Measurements from ENCODE around the gene C4orf17. TPM values are rescaled to one million over a fixed set of nuclear protein-coding genes. Genes with fewer than 3 reads are reported as not detected.

The C4orf17 gene
- total RNA-seq, 1 donor from 2014 or later, result not detected

GRCh38 chr4:99537674-99538073, 26.9 kb downstream of the C4orf17 start:
- Histone ChIP-seq H3K4me3 (ENCODE audit: low read depth, low read length) (no peak overlapping the region), H3K27me3 (ENCODE audit: control insufficient read depth, insufficient read depth, low read length) (no peaks in the 10 kb centered on the region), H3K36me3 (ENCODE audit: control insufficient read depth, insufficient read depth, low read length) (no peaks in the 10 kb centered on the region)
- TF ChIP-seq, protein P1, sequence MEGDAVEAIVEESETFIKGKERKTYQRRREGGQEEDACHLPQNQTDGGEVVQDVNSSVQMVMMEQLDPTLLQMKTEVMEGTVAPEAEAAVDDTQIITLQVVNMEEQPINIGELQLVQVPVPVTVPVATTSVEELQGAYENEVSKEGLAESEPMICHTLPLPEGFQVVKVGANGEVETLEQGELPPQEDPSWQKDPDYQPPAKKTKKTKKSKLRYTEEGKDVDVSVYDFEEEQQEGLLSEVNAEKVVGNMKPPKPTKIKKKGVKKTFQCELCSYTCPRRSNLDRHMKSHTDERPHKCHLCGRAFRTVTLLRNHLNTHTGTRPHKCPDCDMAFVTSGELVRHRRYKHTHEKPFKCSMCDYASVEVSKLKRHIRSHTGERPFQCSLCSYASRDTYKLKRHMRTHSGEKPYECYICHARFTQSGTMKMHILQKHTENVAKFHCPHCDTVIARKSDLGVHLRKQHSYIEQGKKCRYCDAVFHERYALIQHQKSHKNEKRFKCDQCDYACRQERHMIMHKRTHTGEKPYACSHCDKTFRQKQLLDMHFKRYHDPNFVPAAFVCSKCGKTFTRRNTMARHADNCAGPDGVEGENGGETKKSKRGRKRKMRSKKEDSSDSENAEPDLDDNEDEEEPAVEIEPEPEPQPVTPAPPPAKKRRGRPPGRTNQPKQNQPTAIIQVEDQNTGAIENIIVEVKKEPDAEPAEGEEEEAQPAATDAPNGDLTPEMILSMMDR (IDR thresholded peaks at IDR 0.05; ENCODE audit: insufficient read depth, low read length, poor library complexity, severe bottlenecking), result no peak
- DNase-seq (ENCODE audit: low read depth), result no peak

DNA sequence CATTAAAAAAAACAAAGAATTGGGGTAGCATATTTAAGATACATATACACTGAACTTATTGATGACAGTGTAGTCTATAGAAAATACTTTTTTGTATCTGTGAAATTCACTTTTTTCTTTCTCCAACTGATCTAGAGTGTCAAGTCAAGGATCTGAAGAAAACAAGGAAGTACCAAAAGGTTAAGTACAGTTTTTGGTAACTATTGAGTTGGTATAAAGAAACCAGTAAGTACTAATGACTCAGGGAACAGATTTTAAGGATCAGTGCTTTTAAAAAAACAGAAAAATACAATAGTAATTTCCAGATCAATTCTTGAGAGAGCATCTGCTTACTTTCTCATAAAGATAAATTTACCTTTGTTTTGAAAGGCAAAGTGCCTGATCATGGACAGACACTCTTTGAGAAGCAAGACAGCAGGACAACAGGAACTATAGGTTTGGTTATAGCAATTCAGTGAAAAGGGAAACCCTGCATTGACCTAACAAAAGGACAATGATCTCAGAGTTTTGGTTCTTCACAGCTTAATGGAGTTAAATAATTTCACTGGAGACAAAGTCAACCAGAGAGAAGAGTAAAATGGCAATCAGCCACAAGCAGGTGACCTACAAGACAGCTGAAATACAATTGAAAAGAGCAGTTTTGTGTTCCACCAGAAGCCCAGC, 29.6 kb downstream of the C4orf17 start:
- Histone ChIP-seq H3K36me3 (ENCODE audit: control insufficient read depth, insufficient read depth, low read length) (no peaks in the 10 kb centered on the region), H3K4me3 (ENCODE audit: low read depth, low read length) (no peak overlapping the region), H3K27me3 (ENCODE audit: control insufficient read depth, insufficient read depth, low read length) (no peaks in the 10 kb centered on the region)
- TF ChIP-seq, protein P1 (IDR thresholded peaks at IDR 0.05; ENCODE audit: insufficient read depth, low read length, poor library complexity, severe bottlenecking), result no peak
- DNase-seq (ENCODE audit: low read depth), result peak; percentile 4

GRCh38 chr4:99552872-99553271, 42.1 kb downstream of the C4orf17 start:
- no peak for DNase-seq (ENCODE audit: low read depth)
- TF ChIP-seq, protein P1 (IDR thresholded peaks at IDR 0.05; ENCODE audit: insufficient read depth, low read length, poor library complexity, severe bottlenecking), result no peak
- Histone ChIP-seq H3K36me3 (ENCODE audit: control insufficient read depth, insufficient read depth, low read length) (no peaks in the 10 kb centered on the region), H3K4me3 (ENCODE audit: low read depth, low read length) (no peak overlapping the region), H3K27me3 (ENCODE audit: control insufficient read depth, insufficient read depth, low read length) (no peaks in the 10 kb centered on the region)

GRCh38 chr4:99563310-99564186, 52.7 kb downstream of the C4orf17 start, which contains the start of gene TRMT10A:
TSS of gene TRMT10A (minus strand) at chr4:99564039. CDS start at chr4:99559338, 4,701 bp downstream.
- no peaks in the 10 kb centered on the region for H3K27me3 ChIP-seq (ENCODE audit: control insufficient read depth, insufficient read depth, low read length)
- TF ChIP-seq, protein P1 (IDR thresholded peaks at IDR 0.05; ENCODE audit: insufficient read depth, low read length, poor library complexity, severe bottlenecking), result no peak
- no peaks in the 10 kb centered on the region for H3K36me3 ChIP-seq (ENCODE audit: control insufficient read depth, insufficient read depth, low read length)
- DNase-seq (ENCODE audit: low read depth), result peak; percentile 92
- H3K4me3 ChIP-seq (ENCODE audit: low read depth, low read length), result peak within 1 kb of the TSS; percentile 62

- Histone ChIP-seq H3K36me3 (ENCODE audit: control insufficient read depth, insufficient read depth, low read length) (no peaks in the 10 kb centered on the region), H3K27me3 (ENCODE audit: control insufficient read depth, insufficient read depth, low read length) (no peaks in the 10 kb centered on the region), H3K4me3 (ENCODE audit: low read depth, low read length) (no peak overlapping the region)
- TF ChIP-seq, protein P1 (IDR thresholded peaks at IDR 0.05; ENCODE audit: insufficient read depth, low read length, poor library complexity, severe bottlenecking), result no peak
- DNase-seq (ENCODE audit: low read depth), result no peak
Measured at GRCh38 chr4:99564921-99565320, 54.1 kb downstream of the C4orf17 start.

All from kidney epithelial cell (primary cell).